Muscle of back (tissue), 11 donors: ENCODE data around the gene ZNF726. TPM values are rescaled to one million over a fixed set of nuclear protein-coding genes. Genes with fewer than 3 reads are reported as not detected.
"Not testable (repeated sequence)": the region's sequence is repeated elsewhere in the genome, so short reads cannot be mapped to it uniquely, and the experiment has no call there.

ENCODE experiments used
- DNase-seq, 3 donors: peaks; one replicate each; pipeline versions ENCODE4 v3.0.0 to v3.0.0-alpha.2; 2013
- polyA plus RNA-seq, 10 donors: library from polyadenylated mRNA; unstranded; fragments of 120-200 nt; gene quantifications; one replicate each; pipeline ENCODE4 v1.2.1, GENCODE V29; 2013; ENCODE audit not compliant: insufficient read length in 10 of 10

ZNF726 gene
- polyA plus RNA-seq, 10 donors = 2.6 to 6.0 (median 4.3) TPM

GRCh38 chr19:23937031-23937430 is 22.3 kb downstream of the ZNF726 start:
- not testable (repeated sequence) for DNase-seq

- no peak for DNase-seq
These were observed 28.7 kb downstream of the ZNF726 start for GRCh38 chr19:23943411-23943810.

GRCh38 chr19:23946569-23946968 is 31.9 kb downstream of the ZNF726 start:
- no peak for DNase-seq

- no peak for DNase-seq
These were observed 34.9 kb downstream of the ZNF726 start for GRCh38 chr19:23949611-23950010.

- no peak for DNase-seq
These were observed 41.4 kb downstream of the ZNF726 start for GRCh38 chr19:23956051-23956450.

GRCh38 chr19:23957660-23958281 is 43.1 kb downstream of the ZNF726 start:
- DNase-seq = peak in 1 of 3 donors; percentile 0

GRCh38 chr19:23963396-23963795 is 48.7 kb downstream of the ZNF726 start:
- not testable (repeated sequence) for DNase-seq

GRCh38 chr19:23963881-23964280 is 49.2 kb downstream of the ZNF726 start:
- not testable (repeated sequence) for DNase-seq

- DNase-seq = not testable (repeated sequence)
These were observed 49.6 kb downstream of the ZNF726 start for GRCh38 chr19:23964334-23964733.

GRCh38 chr19:23969630-23970029 is 54.9 kb downstream of the ZNF726 start:
- no peak for DNase-seq

- peak in 1 of 3 donors; percentile 2 for DNase-seq
These were observed 56.9 kb downstream of the ZNF726 start for GRCh38 chr19:23971598-23971997.

- peak in 1 of 3 donors; percentile 2 for DNase-seq
These were observed 57.5 kb downstream of the ZNF726 start for GRCh38 chr19:23972161-23972560.

- DNase-seq = no peak
These were observed 60.3 kb downstream of the ZNF726 start for GRCh38 chr19:23974941-23975340.

- not testable (repeated sequence) for DNase-seq
These were observed 61.9 kb downstream of the ZNF726 start for GRCh38 chr19:23976631-23977030.

- DNase-seq = not testable (repeated sequence)
These were observed 62.6 kb downstream of the ZNF726 start for GRCh38 chr19:23977256-23977655.

- DNase-seq = no peak
These were observed 63.4 kb downstream of the ZNF726 start for GRCh38 chr19:23978068-23978467.

- no peak for DNase-seq
These were observed 66.1 kb downstream of the ZNF726 start for GRCh38 chr19:23980805-23981204.

GRCh38 chr19:23981863-23982262 is 67.2 kb downstream of the ZNF726 start:
- DNase-seq = no peak

- no peak for DNase-seq
These were observed 68.7 kb downstream of the ZNF726 start for GRCh38 chr19:23983406-23983805.

Other genes with a start within 250 kb of the ZNF726 start
- 1 to 10 TPM; 5.1 to 9.9 (median 8.4) TPM for gene ZNF675, start 227.7 kb upstream of the ZNF726 start, polyA plus RNA-seq
- gene ZNF681, start 156.0 kb upstream of the ZNF726 start, polyA plus RNA-seq = 1 to 10 TPM; 2.1 to 4.1 (median 2.9) TPM
- gene ZNF254, start 172.3 kb downstream of the ZNF726 start, polyA plus RNA-seq = 10 to 100 TPM; 13.2 to 21.0 (median 17.8) TPM